GM21390 (cell line): ENCODE results near the gene C1QL3.

ENCODE experiments used
- ATAC-seq: cut with Tn5 transposase; IDR thresholded peaks from one replicate; pipeline ENCODE4 v1.9.1; 2021; ENCODE audit not compliant: unreplicated experiment

The C1QL3 gene

DNA sequence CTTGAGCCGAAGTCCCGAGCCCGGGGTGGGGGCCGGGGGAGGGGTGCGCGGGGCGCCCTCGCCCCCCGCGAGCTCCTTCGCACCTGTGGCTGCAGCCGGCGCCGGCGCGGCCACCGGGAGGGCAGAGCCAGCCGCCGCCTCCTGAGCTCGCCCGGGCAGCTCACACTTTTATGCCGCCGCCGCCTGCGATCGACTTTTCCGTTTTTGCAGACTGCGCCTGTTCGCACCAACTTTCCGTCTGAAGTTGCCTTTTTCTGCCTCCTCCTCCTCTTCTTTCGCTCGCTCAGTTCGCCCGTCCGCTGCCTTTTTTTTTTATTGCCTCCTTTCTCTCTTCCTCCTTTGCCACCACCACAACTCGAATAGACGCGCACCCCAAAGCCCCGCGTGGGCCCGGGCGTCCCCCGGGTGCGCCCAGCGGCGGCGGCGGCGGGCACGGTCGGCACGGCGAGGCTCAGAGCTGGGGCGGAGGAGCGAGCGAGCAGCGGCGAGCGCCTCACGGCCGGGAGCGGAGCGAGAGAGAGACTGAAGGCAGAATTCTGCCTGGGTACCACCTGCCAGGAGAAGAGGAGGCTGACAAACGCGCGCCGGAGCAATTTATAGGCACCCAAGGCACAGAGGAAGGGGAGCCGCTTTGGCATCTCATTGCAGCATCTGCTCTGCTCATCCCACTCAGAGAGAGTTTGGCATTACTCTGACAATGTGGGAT lies at the start of gene C1QL3:
TSS of gene C1QL3 (minus strand) at position 569 of the 706 bp plus-strand sequence. CDS start 814 bp downstream, outside the sequence.
- ATAC-seq: peak; percentile 41

DNA sequence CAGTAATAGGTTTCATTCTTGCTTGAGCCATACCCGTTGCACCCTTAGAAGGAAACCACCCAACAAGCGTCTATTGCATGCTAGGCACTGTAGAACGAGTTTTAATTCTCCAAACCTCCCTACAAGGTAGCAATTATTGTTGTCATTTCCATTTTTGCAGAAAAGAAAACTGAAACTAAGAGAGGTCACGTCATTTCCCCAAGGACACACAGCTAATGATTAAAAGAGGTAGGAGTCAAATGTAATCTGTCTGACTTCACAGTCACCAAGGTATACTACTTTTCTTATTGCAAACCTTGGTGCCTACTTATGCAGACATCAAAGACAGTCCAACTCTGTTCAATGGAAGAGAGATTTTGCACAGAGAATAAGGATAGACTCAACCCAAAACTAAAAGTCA lies 49.1 kb upstream of the C1QL3 start:
- ATAC-seq: peak; percentile 94

DNA sequence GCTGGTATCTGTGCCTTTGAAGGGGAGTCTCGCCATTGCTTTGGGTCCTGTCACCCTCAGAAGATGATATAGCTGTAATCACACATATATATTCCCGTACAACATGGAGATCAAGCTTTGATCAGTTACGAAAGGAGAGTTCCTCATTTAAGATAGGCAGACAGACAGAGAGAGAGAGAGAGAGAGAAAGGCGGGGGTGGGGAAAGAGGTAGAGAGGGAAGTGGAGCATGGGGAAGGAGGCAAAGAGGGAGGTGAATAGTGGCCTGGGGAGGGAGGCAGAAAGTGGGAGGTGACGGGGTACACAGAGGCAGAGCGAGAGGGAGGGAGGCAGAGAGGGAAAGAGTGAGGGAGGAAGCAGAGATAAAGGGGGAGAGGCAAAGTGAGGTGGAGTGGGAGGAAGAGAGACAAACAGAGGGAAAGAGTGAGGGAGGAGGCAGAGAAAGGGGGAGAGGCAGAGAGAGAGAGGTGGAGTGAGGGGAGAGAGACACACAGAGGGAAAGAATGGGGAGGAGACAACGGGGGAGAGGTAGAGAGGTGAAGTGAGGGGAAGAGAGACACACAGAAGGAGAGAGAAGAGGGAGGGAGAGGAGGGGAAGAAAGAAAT lies 44.6 kb upstream of the C1QL3 start:
- ATAC-seq: no peak

DNA sequence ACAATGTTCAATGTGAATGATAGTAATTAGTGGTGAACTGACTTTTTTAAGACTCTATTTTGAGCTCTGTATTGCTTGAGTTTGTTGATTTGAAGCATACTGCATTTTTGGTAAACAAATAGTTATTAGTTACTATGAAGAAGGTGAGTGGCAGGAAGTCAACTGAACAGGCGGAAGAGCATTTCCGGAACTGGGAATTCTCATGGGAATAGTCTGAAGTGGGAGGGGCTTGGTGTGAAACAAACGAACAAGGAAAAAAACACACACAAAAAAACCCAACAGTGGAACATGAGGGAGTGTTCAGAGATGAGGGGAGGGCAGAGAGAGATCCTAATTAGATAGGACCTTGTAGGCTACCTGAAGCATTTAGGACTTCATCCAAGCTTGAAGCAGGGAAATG lies 43.9 kb upstream of the C1QL3 start:
- ATAC-seq: no peak

DNA sequence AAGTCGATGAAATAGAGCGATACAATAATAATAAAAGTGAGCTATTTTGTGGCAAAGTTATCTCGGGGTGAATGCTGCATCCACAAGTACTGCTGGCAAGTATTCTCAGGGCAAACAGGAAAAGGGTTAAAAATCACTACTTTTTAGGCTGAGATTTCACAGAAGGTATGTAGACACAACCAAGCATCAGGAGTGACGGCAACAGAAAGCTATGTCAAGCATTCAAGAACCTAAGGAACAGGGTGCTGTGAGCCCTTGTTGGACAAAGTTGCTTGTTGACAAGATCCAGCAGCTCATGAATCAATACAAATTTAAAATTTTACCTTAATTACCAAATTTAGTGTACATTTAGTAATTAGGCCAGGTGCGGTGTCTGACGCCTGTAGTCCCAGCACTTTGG lies 41.2 kb upstream of the C1QL3 start:
- no peak for ATAC-seq

DNA sequence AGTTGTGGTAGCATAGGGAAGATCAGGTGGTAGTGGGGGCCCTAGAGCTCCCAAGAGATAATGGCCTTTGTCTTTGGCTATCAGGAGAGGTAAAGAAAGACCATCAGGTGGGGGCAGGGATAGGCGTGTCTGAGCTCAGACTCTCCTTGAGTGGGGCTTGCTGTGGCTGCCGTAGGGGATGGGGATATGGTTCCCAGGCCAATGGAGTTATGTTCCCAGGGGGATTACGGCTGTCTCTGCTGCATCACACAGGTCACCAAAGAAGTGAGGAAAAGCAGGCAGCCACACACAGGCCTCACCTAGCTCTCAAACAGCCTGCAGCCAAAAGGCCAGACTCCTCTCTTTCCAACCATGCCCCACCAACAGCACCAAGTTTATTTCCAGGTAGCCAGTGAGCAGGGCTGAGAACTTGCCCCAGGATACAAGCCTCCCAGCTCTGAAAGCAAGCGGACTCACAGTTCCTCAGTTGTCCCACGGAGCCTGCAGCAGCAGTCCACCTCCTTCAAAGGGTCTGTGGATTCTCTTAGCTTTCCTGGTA lies 37.6 kb upstream of the C1QL3 start:
- ATAC-seq: no peak

DNA sequence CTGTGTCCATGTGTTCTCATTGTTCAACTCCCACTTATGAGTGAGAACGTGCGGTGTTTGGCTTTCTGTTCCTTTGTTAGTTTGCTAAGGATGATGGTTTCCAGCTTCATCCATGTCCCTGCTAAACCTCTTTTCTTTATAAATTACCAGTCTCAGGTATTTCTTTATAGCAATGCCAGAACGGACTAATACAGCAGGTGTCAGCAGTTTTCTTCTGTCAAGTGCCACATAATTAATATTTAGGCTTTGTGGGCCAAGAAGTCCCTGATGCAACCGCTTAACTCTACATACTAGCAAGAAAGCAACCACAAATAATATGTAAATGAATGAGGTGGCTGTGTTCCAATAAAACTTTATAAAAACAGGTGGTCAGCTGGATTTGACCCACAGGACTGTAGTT lies 26.3 kb upstream of the C1QL3 start:
- no peak for ATAC-seq

DNA sequence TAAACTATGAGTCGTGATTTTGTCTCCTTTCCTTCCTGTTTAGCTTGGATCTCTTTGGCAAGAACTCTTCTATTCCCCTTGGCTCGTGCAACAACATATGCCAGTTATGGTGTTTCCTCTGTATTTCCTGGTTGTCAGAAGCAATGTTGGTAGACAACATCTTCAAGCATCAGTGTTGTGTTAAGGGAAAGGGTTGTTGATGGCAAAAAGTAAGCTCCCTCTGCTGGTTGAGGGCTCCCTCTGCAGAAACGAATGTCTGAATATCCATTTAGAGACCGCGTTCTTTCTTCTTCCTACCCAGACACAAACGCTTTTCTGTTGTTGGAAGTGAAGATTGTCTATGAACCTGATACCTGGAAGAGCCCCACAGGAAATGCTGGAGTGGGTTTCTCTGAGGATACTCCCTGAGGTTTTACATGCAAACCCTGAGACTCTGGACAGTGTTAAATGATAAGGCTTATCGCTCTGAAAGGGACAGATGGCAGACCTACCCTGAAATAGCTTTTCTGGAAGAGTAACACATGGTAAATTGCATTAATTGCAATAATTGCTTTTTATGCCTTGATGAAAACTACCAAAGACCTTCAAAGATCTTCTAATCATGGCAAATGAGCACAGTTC lies 23.5 kb upstream of the C1QL3 start:
- no peak for ATAC-seq

DNA sequence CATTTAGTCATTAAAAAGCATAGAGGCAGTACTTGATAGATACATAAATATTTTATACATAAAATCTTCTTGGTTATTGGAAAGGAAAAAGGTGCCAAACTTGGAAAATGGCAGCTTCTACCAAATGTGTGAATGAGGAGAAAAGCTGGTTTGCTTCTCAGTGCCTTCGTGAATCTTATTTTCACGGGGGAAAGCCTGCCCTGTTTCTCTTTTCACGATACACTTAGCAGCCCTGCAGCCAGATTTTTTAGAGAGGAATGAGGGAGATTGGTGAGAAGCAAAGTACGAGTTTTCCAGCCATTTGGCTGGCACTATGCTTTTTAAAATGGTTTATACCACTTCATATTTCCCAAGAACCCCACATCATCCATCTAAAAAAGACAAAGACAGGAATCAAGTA lies 22.9 kb upstream of the C1QL3 start:
- ATAC-seq: no peak

DNA sequence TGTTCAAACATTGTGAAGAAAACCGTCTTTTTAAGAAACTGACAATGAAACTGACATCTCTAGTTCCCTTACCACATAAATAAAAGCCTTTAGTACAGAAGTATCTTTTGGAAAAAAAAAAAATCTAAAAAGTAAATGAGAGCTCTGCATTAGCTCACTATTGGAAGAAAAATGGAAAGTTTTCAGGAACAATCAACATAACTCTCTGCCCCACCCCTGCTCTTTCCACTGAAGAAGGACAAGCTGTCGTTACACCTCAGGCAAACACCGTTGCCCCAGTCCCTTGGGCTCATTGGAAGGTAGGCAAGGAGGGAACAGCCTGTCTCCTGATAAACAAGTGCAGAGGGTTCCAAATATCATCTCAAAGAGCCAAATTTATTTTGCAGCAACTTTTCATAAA lies 22.4 kb upstream of the C1QL3 start:
- ATAC-seq: no peak

DNA sequence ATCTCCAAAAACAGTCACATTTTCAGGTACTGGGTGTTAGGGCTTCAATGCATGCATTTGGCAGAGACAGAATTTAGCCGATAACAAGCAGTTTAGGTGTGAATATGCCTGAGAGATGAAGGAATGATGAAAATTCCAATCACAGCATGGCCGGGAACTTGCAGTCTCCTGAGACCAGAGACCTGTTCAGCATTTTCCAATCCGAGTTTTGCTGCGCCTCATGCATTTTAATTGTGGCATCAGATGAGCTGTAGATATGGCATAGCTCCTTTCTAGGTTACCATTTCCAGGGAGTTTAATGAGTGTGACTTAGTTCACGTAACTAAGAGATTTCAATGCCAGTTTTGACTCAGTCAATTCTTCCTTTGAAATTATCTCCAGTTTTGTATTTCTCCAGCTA lies 14.5 kb upstream of the C1QL3 start:
- no peak for ATAC-seq

DNA sequence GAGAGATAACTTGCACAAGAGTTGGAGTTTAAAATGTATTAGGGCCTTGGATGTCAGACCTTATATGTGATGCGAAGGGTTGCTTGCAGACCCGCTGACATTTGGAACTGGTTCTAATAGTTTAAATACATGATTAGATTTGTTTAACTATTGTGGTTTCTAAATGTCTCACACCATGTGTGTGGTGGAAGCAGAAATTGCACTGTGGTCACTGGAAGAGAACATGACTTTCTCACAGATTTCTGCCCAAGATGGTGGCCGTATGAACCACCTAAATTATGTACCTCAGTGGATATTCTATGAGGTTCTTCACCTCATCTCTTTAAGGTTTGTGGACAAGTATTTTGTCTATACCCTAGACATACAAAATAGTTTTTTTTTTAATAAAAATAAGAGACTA lies 8.2 kb upstream of the C1QL3 start:
- no peak for ATAC-seq

DNA sequence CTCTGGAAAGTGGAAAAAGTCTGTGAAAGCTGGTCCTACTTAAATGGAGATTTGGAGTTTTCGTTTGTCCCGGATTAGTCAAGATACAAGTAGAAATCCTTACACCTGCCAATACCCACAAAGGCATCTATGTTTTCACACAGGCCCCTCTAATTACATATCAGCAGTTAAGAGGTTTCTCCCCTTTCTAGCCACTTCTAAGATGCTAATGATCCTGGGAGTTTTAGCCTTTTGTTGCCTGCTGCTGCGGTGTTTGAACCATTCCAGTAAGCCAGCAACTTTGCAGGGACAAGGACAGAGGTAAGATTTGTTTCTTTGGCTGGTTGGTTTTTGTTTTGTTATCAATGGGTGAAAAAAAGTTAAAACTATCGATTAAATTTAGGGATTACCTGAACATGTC lies 5.8 kb upstream of the C1QL3 start:
- no peak for ATAC-seq

DNA sequence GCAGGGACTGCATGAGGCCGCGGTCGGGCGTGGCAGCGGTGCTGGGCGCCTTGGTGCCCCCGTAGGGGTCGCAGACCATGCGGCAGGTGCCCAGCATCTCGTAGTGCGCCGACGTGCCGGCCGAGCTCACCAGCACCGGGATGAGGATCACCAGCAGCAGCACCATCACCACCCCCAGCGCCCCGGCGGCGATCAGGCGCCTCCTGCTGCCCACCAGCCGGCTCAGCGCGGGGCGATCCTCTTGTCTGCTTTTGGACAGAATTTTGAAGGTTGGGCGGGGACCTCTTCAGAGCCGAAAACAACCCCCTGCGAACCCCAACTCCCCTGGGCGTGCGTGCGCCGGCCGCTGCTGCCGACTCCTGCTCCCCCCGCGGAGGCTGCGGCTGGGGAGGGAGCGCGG lies 779 bp downstream of the C1QL3 start:
- ATAC-seq: peak; percentile 57

DNA sequence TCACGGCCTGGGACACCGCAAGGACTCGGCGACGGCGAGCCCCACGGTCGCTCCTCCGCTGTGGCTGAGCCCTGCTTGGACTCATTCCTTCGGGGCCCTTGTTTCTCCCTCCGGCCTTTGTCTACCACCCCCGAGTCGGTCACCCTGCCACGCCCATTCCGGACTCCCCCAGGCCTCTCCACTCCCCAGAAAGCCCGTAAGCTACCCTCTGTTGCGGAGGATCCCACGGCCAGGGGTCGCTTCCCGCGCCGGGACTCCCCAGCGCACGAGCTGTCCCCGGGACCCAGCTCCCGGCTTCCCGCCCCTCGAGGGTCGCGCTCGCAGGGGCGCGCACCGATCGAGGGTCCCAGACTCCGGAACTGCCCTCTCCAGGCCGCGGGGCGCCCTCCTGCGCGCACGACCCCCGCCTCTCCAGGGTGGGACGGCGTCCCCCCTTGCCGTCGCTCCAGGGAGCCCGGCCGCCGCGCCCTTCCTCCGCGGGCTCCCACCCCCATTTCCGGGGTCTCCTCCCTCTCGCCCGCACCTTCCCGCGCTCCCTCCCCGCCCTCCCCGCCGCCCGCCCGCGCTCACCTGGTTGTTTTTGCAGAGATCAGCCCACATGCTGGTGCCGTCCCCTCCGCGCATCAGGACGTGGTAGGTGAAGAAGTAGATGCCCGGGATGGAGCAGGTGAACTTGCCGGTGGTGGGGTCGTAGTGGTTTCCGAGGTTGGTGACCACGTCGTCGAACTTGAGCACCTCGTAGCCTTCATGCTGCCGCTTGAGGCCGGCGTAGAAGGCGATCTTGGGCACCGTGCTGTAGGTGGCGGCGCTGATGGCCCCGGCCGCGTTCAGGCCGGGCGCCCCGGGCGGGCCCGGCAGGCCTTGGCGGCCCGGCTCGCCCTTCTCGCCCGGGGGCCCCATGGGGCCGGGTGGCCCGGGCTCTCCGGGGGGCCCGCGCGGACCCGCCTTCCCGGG lies 1.5 kb downstream of the C1QL3 start:
- peak; percentile 42 for ATAC-seq

DNA sequence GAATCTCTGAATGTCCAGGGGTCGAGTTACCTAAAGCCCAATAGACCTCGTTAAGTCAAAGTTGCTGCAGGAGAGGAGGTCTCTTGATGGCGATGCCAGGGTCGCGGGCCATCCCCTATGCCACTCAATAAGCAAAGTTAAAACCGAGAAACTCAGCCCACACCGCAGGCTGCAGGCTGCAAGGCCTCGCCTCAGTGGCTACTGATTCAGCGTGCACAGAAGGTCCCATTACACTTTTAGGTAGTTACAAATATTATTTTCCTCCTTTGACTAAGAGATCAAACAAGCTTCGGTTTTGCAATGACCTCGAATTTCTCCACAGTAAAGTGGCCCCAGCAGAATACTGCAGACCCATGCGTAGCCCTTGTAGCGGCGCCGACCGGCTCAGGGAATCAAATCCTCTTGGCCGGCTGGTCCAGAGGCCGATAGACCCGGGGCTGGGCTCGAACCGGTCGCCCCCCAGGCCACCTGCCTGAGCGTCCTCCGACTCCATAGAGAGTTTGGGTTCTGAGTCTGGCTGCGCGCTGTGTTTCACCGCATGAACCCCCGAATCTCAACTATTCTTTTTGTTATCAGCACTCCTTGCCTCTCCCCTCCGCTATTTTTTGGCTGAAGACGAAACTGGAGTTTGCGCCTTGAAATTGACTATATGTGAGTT lies 2.3 kb downstream of the C1QL3 start:
- ATAC-seq: no peak

DNA sequence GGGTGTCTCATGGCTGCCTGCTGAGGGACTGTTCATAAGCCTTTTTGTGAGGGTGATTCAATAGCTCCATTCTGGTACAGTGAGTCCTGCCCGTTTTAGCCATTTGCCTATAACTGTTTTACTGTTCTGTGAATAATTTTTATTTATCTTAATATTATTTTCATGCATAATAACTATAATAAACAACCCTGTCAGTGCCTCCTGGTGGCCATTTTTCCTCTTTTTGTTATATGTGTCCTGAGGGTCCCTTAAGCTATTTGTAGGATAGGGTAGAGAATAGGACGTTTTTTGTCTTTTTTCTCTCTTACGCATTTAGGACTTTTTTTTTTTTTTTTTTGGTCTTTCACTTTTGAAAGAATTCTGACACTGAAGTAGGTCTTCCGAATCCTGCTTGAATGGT lies 2.9 kb downstream of the C1QL3 start:
- ATAC-seq: no peak

DNA sequence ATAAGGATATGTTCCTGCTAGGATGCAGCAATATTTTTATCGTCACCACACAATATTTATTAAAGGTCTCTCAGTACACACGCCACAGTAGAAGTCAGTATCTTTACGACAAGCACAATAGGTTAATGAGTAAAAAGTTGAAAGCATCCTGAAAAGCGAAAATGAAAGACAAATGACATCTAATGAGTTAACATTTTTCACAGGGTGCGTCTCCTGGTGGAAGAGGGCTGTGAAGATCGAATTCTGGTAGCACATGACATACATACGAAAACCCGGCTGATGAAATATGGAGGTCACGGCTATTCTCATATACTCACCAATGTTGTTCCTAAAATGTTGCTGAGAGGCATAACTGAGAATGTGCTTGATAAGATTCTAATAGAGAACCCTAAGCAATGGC lies 10.8 kb downstream of the C1QL3 start:
- no peak for ATAC-seq

DNA sequence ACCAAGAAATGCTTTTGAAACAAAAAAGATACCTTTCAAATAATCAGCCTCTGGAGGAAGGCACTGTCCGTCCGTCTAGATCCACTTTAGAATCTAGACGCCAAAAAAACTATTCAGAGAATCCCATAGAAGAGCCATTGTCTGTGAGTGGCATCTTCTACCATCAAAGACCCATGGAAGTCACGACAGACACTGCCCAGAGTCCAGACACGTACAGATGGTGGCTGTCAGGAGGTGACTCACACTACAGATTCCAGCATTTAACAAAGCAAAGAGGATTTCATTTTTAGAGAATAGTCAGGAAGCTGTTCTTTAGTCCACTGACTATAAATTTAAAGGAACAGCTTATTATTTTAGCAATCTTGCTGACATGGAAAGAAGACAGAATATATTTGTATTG lies 11.7 kb downstream of the C1QL3 start:
- no peak for ATAC-seq

DNA sequence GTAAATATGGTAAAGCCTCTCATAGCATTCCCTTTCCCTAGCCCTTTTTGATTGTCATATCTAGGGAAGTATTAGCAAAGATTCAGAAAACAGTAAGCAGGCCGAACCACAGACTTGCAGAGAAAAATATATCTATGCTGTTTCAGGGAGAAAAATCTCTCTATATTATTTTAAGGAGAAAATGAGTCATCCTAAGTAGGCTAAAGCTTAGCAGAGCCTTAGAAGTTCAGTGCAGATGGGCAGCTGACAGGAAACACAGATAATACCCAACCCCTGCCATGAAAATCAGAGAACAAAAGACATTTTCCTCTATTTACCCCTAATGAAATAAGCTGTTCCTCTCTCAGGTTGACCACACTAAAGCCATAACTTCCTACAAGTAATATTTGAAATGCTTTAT lies 16.5 kb downstream of the C1QL3 start:
- no peak for ATAC-seq

DNA sequence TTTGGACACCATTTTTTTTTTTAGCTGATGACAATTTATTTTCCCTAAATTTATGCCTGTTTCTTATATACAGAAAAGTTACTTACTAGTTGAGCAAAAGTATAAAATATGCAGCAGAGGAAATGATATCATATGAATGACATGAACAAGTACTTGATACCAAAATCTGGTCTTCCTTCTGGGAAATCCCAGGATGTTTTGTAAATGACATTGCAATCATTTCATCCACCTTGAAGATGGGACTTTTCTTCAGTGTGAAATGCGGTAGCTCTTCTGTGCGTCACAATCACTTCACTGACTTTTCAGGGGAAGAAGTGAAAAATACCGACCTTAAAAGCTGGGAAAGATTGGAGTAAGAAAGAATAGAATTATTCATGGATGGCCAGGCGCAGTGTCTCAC lies 23.8 kb downstream of the C1QL3 start:
- no peak for ATAC-seq
